GM13976 (cell line): ENCODE data around the gene SLC13A3.
A peak's percentile ranks its signal among the peaks of the same experiment; 100 is the strongest.

Source experiments
- DNase-seq: peaks from one replicate; pipeline ENCODE4 v3.0.0; 2012; ENCODE audit warnings: low spot score
- in situ Hi-C: fragments of 300-500 bp; cut with MboI; formaldehyde crosslinking; loops from one replicate; pipeline ENCODE4 v1.12.0; 2022; ENCODE audit warnings: low sequenced_read_pairs, mixed read lengths, inconsistent platforms; ENCODE audit not compliant: unreplicated experiment
- TF ChIP-seq, protein P1 (sequence below): IDR thresholded peaks from 2 replicates; pipeline ENCODE4 v1.5.1; 2012; ENCODE audit warnings: borderline replicate concordance, mild to moderate bottlenecking; ENCODE audit not compliant: insufficient read depth; ENCODE audit errors: extremely low read depth, missing control alignments, control extremely low read depth

Gene SLC13A3

DNA sequence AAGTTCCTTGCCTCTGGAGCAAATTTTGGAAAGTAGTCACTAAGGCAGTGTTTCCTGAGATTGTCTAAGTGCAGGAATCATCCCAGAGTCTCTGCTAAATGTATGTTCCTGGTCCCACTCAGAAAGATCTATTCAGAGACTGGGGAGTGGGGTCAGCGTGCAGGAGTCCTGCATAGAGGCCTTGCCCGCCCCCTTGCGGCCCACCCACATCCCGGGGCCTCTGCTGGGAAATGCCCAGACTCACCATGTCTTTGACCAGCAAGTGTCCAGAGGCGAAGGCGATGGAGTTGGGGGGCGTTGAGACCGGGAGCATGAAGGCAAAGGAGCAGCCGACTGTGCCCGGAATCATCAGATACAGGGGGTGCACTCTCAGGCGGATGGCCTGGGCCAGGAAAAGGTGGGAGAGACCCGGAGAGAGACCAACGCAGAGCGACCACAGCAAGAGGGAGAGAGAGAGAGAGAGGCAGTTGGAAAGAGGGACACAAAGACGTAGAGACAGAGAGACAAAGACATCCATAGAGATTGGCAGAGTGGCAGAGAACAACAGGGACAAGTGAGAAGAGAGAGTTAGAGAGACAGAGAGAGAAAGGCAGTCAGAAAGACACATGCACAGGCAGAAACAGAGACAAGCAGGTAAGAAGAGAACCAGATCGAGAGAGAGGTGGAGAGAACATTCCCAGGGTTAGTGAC, 87.9 kb downstream of the SLC13A3 start:
- in situ Hi-C loops = no loop called here
- no peak for DNase-seq
- TF ChIP-seq, protein P1, sequence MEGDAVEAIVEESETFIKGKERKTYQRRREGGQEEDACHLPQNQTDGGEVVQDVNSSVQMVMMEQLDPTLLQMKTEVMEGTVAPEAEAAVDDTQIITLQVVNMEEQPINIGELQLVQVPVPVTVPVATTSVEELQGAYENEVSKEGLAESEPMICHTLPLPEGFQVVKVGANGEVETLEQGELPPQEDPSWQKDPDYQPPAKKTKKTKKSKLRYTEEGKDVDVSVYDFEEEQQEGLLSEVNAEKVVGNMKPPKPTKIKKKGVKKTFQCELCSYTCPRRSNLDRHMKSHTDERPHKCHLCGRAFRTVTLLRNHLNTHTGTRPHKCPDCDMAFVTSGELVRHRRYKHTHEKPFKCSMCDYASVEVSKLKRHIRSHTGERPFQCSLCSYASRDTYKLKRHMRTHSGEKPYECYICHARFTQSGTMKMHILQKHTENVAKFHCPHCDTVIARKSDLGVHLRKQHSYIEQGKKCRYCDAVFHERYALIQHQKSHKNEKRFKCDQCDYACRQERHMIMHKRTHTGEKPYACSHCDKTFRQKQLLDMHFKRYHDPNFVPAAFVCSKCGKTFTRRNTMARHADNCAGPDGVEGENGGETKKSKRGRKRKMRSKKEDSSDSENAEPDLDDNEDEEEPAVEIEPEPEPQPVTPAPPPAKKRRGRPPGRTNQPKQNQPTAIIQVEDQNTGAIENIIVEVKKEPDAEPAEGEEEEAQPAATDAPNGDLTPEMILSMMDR = no peak

DNA sequence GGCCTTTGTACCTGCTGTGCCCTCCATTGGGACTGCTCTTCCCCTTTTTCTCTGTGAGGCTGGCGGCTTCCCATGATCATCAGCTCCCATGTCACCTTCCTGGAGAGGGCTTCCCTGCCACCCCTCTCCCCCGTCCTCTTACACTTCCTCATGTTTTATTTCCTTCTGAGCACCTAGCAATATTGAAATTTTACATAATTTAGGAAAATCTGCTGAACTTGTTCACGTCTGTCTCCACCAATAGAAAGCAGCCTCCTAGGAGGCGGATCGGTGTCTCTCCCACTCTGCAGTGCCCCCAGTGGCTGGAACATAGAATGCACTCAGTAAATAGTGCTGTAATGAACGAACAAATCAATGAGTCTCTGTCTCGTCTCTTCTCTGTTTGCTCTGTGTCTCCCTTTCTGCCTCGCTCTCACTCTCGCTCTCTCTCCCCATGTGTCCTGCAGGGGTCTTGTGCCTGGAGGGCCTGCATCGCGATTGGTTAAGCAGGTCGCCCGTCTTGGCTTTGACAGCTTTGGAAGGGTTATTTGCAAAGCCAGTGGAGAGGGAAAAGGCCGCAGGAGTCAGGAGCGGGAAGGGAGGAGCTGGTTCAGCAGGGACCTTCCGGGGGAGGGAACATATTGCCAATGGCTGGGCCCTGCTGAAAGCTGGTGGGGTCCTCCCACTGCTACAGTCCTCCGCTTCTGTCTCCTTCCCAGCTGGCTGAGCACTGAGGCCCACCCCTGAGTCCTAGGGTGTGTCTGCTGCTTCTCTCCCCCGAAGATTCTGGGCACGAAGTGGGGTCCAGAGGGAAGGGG, 88.7 kb downstream of the SLC13A3 start:
- TF ChIP-seq, protein P1 = peak; percentile 73
- in situ Hi-C loops = no loop called here
- peak; percentile 82 for DNase-seq

GRCh38 chr20:46562009-46562372, 89.3 kb downstream of the SLC13A3 start:
- DNase-seq = no peak
- TF ChIP-seq, protein P1 = no peak
- in situ Hi-C loops = no loop called here

DNA sequence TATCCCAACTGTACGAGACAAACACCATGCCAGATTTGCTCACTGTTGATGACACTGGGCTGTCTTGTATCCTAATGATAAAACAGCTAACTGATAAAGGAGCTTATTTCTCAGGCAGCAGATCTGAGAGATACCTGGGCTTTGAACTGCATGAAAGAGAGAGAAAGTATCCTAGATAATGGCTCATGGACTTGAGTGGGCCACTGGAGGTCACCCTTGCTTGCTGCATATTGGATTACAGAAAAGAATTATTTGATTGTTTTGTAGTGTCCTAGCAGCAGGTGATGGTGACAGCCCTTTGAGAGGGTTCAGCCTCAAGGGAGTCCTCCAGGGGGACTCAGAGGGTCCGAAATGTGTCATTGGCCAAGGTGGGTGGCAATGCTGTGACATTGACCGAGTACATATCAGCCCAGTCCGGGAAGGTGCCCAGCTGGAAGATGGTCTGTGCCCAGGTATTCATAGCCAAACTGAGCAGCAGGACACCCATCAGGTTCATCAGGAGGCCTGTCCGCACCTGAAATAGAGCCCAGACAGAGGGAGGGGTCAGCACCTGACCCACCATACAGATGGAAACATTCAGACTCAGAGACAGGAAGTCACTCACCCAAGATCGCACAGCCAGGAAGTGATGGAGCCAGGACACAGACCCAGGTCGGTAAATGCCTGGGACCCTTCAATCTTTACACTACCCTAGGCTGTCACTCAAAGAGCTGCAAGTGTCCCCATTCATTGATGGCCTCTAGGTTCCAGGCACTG, 91.4 kb downstream of the SLC13A3 start:
- TF ChIP-seq, protein P1 = no peak
- no peak for DNase-seq
- in situ Hi-C loops = no loop called here

GRCh38 chr20:46559001-46559400, 92.3 kb downstream of the SLC13A3 start:
- DNase-seq = no peak
- in situ Hi-C loops = no loop called here
- TF ChIP-seq, protein P1 = no peak

GRCh38 chr20:46558511-46558959, 92.7 kb downstream of the SLC13A3 start:
- TF ChIP-seq, protein P1 = no peak
- in situ Hi-C loops = no loop called here
- DNase-seq = no peak
